Trophoblast cell (in vitro differentiated cells and primary cell): ENCODE data around the gene SPOCK3.

ENCODE experiments used
- DNase-seq, 2 donors: peaks; one replicate each; pipeline ENCODE4 v3.0.0-alpha.2; 2016
- H2AFZ ChIP-seq: 2 replicates; pipeline ENCODE4 v1.6.1; 2013; ENCODE audit warnings: low read length, moderate library complexity, mild to moderate bottlenecking; ENCODE audit not compliant: insufficient read depth, poor library complexity
- H2AK5ac ChIP-seq: 2 replicates; pipeline ENCODE4 v1.6.1; 2013; ENCODE audit warnings: mild to moderate bottlenecking, low read length
- H2BK120ac ChIP-seq: 2 replicates; pipeline ENCODE4 v1.6.1; 2013; ENCODE audit warnings: low read length, mild to moderate bottlenecking, moderate library complexity; ENCODE audit not compliant: insufficient read depth, poor library complexity
- H2BK12ac ChIP-seq: 2 replicates; pipeline ENCODE4 v1.6.1; 2013; ENCODE audit warnings: mild to moderate bottlenecking, low read length, moderate library complexity
- H2BK5ac ChIP-seq: 2 replicates; pipeline ENCODE4 v1.6.1; 2013; ENCODE audit warnings: low read length, low read depth, moderate library complexity, mild to moderate bottlenecking; ENCODE audit not compliant: poor library complexity
- H3K14ac ChIP-seq: 2 replicates; pipeline ENCODE4 v1.6.1; 2013; ENCODE audit warnings: mild to moderate bottlenecking, low read length
- H3K18ac ChIP-seq: 2 replicates; pipeline ENCODE4 v1.6.1; 2013; ENCODE audit warnings: mild to moderate bottlenecking, low read length
- H3K23ac ChIP-seq: 2 replicates; pipeline ENCODE4 v1.6.1; 2013; ENCODE audit warnings: low read length
- H3K27ac ChIP-seq: 2 replicates; pipeline ENCODE4 v1.5.1; 2013; ENCODE audit warnings: low read depth, mild to moderate bottlenecking, inconsistent platforms, low read length, moderate library complexity
- H3K27me3 ChIP-seq: 2 replicates; pipeline ENCODE4 v1.6.1; 2013; ENCODE audit warnings: inconsistent platforms, mild to moderate bottlenecking, low read length, moderate library complexity; ENCODE audit not compliant: insufficient read depth
- H3K36me3 ChIP-seq, 2 experiments: 1 replicate in 1 of 2; 2 replicates in 1 of 2; pipeline ENCODE4 v1.6.1; 2013; ENCODE audit warnings: low read length in 2 of 2, mild to moderate bottlenecking in 2 of 2, moderate library complexity in 1 of 2; ENCODE audit not compliant: insufficient read depth in 2 of 2, control insufficient read depth in 1 of 2
- H3K4ac ChIP-seq: 2 replicates; pipeline ENCODE4 v1.6.1; 2013; ENCODE audit warnings: low read depth, mild to moderate bottlenecking, low read length, moderate library complexity
- H3K4me1 ChIP-seq, 2 experiments: 1 replicate in 1 of 2; 2 replicates in 1 of 2; pipeline ENCODE4 v1.6.1; 2013; ENCODE audit warnings: low read length in 2 of 2, mild to moderate bottlenecking in 2 of 2, moderate library complexity in 1 of 2; ENCODE audit not compliant: insufficient read depth in 2 of 2, control insufficient read depth in 1 of 2
- H3K4me2 ChIP-seq: 2 replicates; pipeline ENCODE4 v1.6.1; 2013; ENCODE audit warnings: inconsistent platforms, mild to moderate bottlenecking, low read length, moderate library complexity
- H3K4me3 ChIP-seq: 2 replicates; pipeline ENCODE4 v1.5.1; 2013; ENCODE audit warnings: mild to moderate bottlenecking, low read depth, low read length, inconsistent platforms
- H3K79me1 ChIP-seq: one replicate; pipeline ENCODE4 v1.6.1; 2013; ENCODE audit warnings: low read length
- H3K79me2 ChIP-seq: 2 replicates; pipeline ENCODE4 v1.6.1; 2013; ENCODE audit warnings: low read length, mild to moderate bottlenecking; ENCODE audit not compliant: control insufficient read depth, insufficient read depth, poor library complexity
- H3K9ac ChIP-seq: 2 replicates; pipeline ENCODE4 v1.6.1; 2013; ENCODE audit warnings: mild to moderate bottlenecking, low read length
- H3K9me3 ChIP-seq: 2 replicates; pipeline ENCODE4 v1.6.1; 2013; ENCODE audit warnings: low read depth, mild to moderate bottlenecking, control low read depth, inconsistent platforms, low read length; ENCODE audit not compliant: insufficient read depth
- H4K12ac ChIP-seq: 2 replicates; pipeline ENCODE4 v1.6.1; 2013; ENCODE audit warnings: low read depth, mild to moderate bottlenecking, low read length, moderate library complexity
- H4K8ac ChIP-seq: 2 replicates; pipeline ENCODE4 v1.6.1; 2013; ENCODE audit warnings: low read depth, mild to moderate bottlenecking, low read length, moderate library complexity
- H4K91ac ChIP-seq: one replicate; pipeline ENCODE4 v1.6.1; 2013; ENCODE audit warnings: low read depth, mild to moderate bottlenecking, low read length, moderate library complexity
- WGBS: extraction: QIAGEN DNeasy Blood & Tissue Kit; methylation state at CpG from one replicate; pipeline ENCODE4 v1.1.7; 2013; ENCODE audit warnings: missing lambda C conversion rate; ENCODE audit not compliant: insufficient read length, insufficient coverage; ENCODE audit errors: extremely low coverage; 5-methylcytosine and 5-hydroxymethylcytosine counted together

SPOCK3 gene

DNA sequence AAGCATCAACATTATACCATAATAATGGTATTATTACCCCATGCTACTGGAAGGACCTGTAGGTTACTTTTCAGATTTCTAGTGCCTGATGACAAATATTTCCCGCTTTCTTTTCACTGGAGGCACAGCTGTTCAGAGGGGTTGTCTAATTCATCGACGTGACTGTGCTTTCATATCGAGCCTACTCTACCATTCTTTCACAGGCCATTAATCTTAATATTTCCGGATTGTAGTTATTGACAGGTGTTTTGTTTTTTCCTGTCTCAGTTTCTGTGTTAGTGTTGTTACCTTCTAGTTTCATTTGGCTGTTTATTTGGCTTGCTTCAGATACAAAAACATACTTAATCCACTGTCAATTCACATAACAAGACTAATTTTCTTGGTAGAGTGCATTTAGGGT is 330.9 kb downstream of the SPOCK3 start:
- no peak overlapping the region for H3K27ac ChIP-seq
- H3K4me1 ChIP-seq, result no peaks in the 10 kb centered on the region
- H2BK120ac ChIP-seq, result no peak overlapping the region
- no peak overlapping the region for H2BK5ac ChIP-seq
- no peaks in the 10 kb centered on the region for H3K79me1 ChIP-seq
- no peaks in the 10 kb centered on the region for H3K27me3 ChIP-seq
- H3K79me2 ChIP-seq, result no peaks in the 10 kb centered on the region
- H3K23ac ChIP-seq, result no peak overlapping the region
- no peak overlapping the region for H4K91ac ChIP-seq
- H3K14ac ChIP-seq, result no peak overlapping the region
- no peak overlapping the region for H3K9ac ChIP-seq
- no peak overlapping the region for H3K4me3 ChIP-seq
- no peak overlapping the region for H4K8ac ChIP-seq
- no peak overlapping the region for H2AK5ac ChIP-seq
- H3K4ac ChIP-seq, result no peak overlapping the region
- no peak for DNase-seq
- no peak overlapping the region for H4K12ac ChIP-seq
- H3K18ac ChIP-seq, result no peak overlapping the region
- H3K4me2 ChIP-seq, result no peak overlapping the region
- no peaks in the 10 kb centered on the region for H3K9me3 ChIP-seq
- no peak overlapping the region for H2AFZ ChIP-seq
- H3K36me3 ChIP-seq, result no peaks in the 10 kb centered on the region
- no CpG with 5 or more reads among the region's 5 CpGs for WGBS
- no peak overlapping the region for H2BK12ac ChIP-seq

DNA sequence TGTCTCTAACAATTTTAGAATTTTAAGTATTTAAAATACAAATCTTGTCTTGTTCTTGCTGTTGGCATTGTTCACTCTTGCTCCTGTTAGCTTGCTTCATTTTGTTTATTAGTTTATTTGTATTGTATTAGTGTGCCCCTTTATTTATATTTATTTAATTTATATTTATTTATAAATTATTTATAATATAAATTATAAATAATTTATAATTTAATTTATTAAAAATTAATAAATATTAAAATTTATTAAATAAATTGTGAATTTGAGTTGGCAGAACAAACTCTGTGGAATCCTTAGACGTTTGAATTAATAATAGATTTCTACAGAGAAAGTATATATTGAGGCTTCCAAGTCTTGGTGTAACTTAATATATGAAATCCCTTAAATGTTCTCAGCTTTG is 331.4 kb downstream of the SPOCK3 start:
- Histone ChIP-seq H2AK5ac (no peak overlapping the region), H3K14ac (no peak overlapping the region), H3K4me1 (no peaks in the 10 kb centered on the region), H3K23ac (no peak overlapping the region), H2BK12ac (no peak overlapping the region), H3K18ac (no peak overlapping the region), H4K8ac (no peak overlapping the region), H2BK5ac (no peak overlapping the region), H3K79me2 (no peaks in the 10 kb centered on the region), H3K4ac (no peak overlapping the region), H4K91ac (no peak overlapping the region), H3K36me3 (no peaks in the 10 kb centered on the region), H4K12ac (no peak overlapping the region), H3K27ac (no peak overlapping the region), H3K9ac (no peak overlapping the region), H2BK120ac (no peak overlapping the region), H3K4me2 (no peak overlapping the region), H3K4me3 (no peak overlapping the region), H3K79me1 (no peaks in the 10 kb centered on the region), H2AFZ (no peak overlapping the region), H3K27me3 (no peaks in the 10 kb centered on the region), H3K9me3 (no peaks in the 10 kb centered on the region)
- no peak for DNase-seq
- WGBS, result no CpG with 5 or more reads among the region's 1 CpG

DNA sequence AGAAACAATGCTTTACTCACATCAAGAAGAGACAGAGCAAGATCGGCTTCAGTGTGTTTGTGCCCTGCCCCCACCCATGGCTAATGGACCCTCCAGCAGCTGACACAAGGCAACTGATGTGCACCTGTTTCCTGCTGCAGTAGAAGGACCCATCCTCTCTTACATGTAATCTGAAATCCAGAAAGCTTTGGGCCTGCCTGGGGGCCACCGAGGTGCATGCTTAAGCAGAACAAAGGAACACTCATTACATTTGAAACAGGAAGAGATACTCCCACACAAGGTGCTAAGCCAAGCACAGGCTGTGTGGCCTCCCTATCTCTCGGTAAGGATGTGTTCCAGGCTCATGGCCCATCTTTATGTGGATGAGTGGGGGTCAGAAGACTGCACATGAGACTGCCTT is 338.0 kb downstream of the SPOCK3 start:
- no CpG with 5 or more reads among the region's 3 CpGs for WGBS
- Histone ChIP-seq H4K91ac (no peak overlapping the region), H3K9ac (no peak overlapping the region), H3K4me1 (no peaks in the 10 kb centered on the region), H3K23ac (no peak overlapping the region), H3K4me3 (no peak overlapping the region), H4K12ac (no peak overlapping the region), H2AK5ac (no peak overlapping the region), H3K4me2 (no peak overlapping the region), H3K27me3 (no peaks in the 10 kb centered on the region), H3K18ac (no peak overlapping the region), H2BK5ac (no peak overlapping the region), H3K79me1 (no peaks in the 10 kb centered on the region), H2BK12ac (no peak overlapping the region), H3K4ac (no peak overlapping the region), H3K79me2 (no peaks in the 10 kb centered on the region), H3K14ac (no peak overlapping the region), H3K9me3 (no peaks in the 10 kb centered on the region), H4K8ac (no peak overlapping the region), H2BK120ac (no peak overlapping the region), H2AFZ (no peak overlapping the region), H3K27ac (no peak overlapping the region), H3K36me3 (no peaks in the 10 kb centered on the region)
- DNase-seq, result no peak

DNA sequence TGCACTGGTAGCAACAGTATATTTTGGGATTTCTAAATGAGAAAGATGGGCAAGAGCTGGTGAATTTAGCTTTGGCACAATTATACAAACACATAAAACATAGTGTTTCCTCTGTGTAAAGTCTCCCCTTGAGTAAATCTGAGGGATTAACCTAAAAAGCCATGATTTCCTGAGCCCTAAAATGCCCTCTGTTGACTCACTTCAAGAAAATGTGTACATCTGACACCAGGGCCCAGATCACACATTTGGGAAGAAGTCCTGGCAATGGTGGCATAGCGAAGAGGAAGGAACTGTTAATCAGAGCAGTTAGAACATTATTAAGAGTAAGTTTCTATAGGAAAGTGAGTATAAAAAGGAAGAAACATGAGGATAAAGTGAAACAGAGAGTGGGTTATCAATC is 338.5 kb downstream of the SPOCK3 start:
- Histone ChIP-seq H3K23ac (no peak overlapping the region), H2BK120ac (no peak overlapping the region), H3K4me2 (no peak overlapping the region), H3K27me3 (no peaks in the 10 kb centered on the region), H3K4me3 (no peak overlapping the region), H2AK5ac (no peak overlapping the region), H4K91ac (no peak overlapping the region), H3K4ac (no peak overlapping the region), H3K79me1 (no peaks in the 10 kb centered on the region), H2BK5ac (no peak overlapping the region), H3K4me1 (no peaks in the 10 kb centered on the region), H3K27ac (no peak overlapping the region), H3K36me3 (no peaks in the 10 kb centered on the region), H3K9me3 (no peaks in the 10 kb centered on the region), H4K8ac (no peak overlapping the region), H3K14ac (no peak overlapping the region), H3K18ac (no peak overlapping the region), H2AFZ (no peak overlapping the region), H3K79me2 (no peaks in the 10 kb centered on the region), H3K9ac (no peak overlapping the region), H4K12ac (no peak overlapping the region), H2BK12ac (no peak overlapping the region)
- WGBS, result no CpG with 5 or more reads among the region's 1 CpG
- no peak for DNase-seq
